GM08714 (cell line): Measurements from ENCODE around the gene ABCA5.

Experiments
- H3K4me3 ChIP-seq: fragments of 200-500 bp; sonication (Bioruptor generic); 2 replicates; pipeline ENCODE4 v1.5.1; 2014; ENCODE audit warnings: mild to moderate bottlenecking, low read length, inconsistent platforms
- ZNF274 ChIP-seq: IDR thresholded peaks from 2 replicates; pipeline ENCODE4 v1.6.1; 2012; ENCODE audit warnings: mild to moderate bottlenecking, low read depth, low read length

Gene ABCA5

DNA sequence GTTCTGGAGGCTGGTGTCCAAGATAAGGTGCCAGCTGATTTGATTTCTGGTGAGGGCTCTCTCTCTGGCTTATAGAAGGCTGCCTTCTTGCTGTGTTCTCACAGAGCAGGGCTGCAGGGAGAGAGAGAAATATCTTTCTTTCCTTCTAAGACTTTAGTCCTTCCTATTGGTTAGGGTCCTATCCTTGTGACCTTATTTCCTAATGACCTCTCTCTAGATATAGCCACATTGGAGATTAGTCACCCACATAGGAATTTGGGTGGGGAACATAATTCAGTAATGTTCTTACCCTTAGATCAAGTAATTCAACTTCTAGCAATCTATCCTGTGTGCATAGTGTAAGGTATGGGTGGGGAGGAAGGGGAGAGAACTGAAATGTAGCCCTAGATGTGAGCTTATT lies 18.0 kb upstream of the ABCA5 start:
- H3K4me3 ChIP-seq = no peak overlapping the region
- TF ChIP-seq ZNF274 = no peak

DNA sequence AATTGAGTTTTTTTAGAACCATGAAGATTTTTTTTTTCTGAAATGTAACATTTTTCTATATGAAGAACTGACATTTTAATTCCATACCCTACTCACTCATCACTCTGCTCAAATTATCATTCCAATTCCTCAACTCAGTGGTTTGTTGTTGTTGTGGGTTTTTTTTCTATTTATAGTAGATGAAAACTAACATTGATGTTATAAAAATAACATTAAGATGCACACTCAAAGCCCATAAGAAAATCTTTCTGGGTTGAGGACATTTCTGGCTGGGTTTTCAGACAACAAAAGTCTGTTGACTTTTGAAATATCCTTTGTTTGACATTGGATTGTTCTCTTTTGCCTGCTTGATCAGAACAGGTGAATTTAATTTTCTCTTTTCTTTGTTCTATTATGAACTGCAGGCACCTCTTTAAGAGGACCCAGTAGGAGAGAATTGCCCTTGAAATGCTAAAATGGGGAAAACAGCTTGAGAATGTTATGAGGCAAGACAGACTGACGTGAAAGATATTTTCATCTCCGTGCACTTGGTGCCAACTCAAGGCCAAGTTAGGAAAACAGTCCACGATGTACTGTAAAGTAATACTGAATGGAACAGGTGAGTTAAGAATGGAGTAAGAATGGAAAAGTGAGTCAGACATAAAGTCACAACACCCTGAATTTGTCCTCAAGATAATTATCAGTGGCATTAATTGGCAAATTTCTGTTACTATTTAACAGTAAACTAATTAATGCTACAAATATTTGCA lies 16.1 kb upstream of the ABCA5 start:
- TF ChIP-seq ZNF274 = no peak
- no peak overlapping the region for H3K4me3 ChIP-seq

DNA sequence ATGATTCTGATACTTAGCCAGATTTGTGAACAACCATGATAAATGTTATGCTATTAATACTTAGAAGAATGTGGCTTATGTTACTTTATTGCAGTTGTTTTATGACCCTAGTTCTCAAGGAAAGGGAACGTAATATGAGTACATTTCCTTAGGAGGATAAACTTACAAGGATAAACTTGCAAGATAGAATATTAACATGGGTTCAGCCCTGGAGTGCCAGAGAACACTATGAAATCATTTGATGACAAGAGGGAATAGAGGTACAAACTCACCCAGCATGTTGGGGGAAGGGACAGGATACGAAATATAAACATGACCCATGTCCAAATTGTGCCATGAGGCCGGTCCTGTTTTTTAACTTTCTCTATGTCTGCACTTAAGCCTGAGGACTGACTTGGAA lies 13.0 kb upstream of the ABCA5 start:
- no peak overlapping the region for H3K4me3 ChIP-seq
- no peak for TF ChIP-seq ZNF274

DNA sequence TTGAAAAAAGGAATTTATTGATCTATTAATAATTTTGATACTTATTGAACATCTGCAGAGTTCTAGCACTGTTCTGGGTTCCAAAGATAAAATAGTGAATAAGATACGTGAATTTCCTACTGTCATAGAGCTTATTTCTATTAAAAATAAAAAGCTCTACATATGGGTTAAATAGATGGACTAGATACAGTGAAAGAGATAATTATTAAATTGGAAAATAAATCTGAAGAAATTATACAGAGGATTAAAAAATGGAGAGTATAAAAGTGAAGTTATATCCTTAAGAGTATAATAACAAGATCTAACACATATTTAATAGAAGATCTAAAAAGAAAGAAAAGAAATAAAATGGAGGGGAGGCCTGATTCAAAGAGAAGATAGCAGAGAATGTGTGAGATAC lies 10.1 kb upstream of the ABCA5 start:
- no peak for TF ChIP-seq ZNF274
- no peak overlapping the region for H3K4me3 ChIP-seq

DNA sequence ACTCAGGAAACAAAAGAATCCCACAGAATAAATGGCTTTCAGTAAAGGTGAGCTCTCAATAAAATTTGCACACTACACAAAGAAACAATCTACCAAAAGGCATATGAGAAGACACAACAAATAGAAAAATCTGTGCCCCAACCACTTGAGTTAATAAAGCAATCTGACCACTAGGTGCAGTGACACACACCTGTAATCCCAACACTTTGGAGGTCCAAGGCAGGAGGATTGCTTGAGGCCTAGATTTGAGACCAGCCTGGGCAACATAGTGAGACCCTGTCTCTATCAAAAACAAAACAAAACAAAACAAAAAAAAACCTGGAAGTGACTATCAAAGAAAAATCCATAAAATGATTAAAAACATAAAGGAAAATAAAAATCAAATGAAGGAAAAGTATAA lies 9.6 kb upstream of the ABCA5 start:
- H3K4me3 ChIP-seq = no peak overlapping the region
- no peak for TF ChIP-seq ZNF274

DNA sequence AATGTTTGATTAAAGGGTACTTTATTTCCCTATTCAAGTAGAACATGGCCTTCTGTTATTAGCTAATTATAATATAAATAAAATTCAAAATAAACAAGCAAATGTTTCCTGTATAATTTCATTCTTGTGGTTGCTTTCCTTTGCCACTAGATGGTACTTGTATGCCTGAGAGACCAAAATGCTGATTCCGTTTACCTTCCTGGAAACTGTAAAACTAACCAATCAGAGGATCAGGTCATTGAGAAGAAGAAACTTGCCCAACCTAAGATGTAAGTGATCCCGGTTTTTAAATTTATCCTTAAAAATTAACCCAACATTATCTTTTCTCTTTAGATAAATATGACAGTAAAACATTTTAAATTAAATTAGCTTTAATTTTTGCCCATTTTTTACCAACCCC lies 8.1 kb upstream of the ABCA5 start:
- no peak for TF ChIP-seq ZNF274
- H3K4me3 ChIP-seq = no peak overlapping the region

DNA sequence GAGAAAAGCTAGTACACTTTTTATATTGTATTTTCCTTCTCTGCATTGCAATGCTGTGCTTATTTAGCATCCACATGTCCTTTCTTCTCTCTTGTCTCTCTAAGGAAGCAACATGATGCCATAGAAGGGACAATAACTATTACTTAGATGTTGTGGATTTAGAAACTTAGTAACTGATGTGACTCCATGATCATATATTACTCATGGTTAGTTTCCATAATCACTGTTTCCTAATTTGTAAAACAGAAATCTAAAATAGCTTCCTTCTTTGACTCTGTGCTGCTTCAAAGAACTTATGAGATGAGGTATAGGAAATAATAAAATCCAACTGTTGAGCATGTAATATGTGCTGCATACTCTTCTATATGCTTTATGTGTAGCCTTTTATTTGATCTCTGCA lies 6.6 kb upstream of the ABCA5 start:
- H3K4me3 ChIP-seq = no peak overlapping the region

DNA sequence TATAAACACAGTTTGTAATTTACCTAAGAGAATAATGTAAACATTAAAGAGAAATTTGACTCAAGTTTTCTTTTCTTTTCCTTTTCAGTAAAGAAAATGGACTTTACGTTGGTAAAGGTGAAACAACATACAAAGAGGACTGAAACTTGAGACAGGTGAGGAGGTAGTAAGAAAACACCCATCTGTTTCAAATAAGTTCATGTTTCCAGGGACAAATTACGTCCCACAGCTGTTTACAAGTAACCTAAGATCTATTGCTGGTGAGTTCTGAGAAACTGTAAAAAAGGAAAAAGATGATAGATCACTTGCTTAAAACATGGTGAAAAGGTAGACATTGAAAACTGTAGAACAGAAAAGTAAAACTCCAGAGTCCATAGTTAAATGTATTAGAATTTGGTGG lies 4.8 kb upstream of the ABCA5 start:
- no peak for TF ChIP-seq ZNF274
- H3K4me3 ChIP-seq = no peak overlapping the region

More for the DNA sequence above, 6.6 kb upstream of the ABCA5 start:
- no peak for TF ChIP-seq ZNF274

DNA sequence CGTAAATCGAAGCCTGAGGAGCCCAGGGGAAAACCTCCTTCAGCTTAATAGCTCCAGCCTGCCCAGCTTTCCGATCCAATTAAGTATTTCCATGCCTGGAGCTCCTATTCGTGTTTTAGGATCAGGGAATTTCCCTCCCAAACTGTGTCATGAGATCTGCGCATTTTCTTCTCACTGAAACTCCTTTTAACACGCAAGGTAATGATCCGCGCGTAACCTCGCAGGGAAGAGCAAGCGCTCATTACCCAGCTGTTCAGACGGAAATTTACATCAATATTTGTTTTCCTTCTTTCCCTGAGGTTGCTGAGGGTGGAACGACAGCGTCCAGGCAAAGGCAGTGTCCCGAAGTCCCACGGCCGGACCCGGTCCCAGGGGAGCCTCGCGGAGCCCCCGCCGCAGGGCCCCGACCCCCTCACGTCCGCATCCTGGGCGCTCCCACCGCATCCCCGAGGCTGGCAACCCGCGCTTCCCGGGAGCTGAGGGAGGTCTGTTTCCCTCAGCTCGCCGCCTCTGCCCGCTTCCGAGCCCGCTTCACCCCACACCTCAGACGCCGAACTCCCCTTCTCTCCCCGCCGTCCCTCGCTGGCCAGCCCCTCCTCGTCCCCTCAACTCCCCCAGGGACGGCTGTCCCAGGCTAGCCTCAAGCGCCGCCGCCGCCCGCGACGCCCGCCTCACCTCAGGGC lies 415 bp downstream of the ABCA5 start:
- TF ChIP-seq ZNF274 = no peak
- H3K4me3 ChIP-seq = peak overlapping the region; percentile 84

DNA sequence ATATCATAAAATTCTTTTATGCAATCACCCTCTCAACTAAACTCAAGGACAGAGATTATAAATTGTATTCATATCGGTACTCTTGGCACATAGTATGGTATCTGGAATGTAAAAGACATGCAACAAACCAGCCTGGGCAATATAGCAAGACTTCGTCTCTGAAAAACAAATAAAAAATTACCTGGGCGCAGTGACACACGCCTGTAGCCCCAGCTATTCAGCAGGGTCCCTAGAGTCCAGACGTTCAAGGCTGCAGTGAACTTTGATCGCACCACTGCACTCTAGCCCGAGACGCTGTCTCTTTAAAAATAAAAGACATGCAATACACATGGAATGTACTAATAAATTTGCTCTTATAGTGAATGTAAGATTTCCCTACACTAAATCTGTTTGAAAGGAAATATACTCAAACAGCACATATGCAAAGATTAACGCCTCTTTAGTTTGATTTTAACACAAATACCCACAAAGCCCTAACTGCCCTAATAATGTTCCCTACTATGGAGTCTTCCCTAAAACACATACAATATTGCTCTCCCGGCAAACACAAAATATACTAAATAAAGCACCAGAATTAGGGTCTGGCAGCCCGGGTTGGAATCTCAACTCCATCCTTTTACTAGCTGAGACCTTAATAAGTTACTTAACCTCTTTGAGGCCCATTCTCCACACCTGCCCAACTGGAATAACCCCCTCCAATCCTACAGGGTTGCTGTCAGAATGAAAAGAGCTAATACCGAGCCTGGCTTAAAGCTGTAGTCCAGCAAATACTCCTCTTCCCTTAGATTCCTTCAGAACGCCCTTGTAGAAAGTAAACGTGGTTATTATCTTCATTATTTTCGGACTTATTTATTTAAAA lies 1.2 kb downstream of the ABCA5 start:
- H3K4me3 ChIP-seq = peak overlapping the region; percentile 84
- TF ChIP-seq ZNF274 = no peak

DNA sequence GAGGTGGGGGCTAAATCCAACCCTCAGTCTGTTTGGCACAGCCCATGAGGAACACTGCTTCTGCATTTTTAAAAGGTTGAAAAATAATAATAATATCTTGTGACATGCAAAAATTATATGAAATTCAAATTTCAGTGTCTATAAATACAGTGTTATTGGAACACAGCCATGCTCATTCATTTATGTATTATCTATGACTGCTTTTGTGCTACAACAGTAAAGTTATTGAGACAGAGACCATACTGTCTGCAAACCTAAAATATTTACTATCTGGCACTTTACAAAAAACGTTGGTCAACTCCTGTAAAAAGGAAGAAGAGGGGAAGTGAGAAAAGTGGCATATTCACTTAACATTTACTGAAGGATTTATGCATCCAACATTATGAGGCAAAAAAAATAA lies 3.1 kb downstream of the ABCA5 start:
- no peak overlapping the region for H3K4me3 ChIP-seq
- TF ChIP-seq ZNF274 = no peak

DNA sequence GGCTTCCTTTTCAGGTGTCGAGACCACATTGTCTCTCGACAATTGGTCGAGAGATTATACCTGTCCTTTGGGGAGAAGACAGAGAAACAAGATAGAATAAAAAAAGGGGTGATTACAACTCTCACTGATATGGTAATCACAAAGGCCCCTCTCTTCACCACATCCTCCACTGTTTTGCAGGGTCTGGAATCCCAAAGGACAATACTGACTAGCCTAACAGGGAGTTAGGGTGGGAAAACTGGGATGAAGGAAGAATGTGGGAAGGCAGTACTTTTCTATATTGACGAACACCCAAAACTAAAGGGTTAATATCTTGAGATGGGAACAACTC lies 6.1 kb downstream of the ABCA5 start:
- no peak for TF ChIP-seq ZNF274
- no peak overlapping the region for H3K4me3 ChIP-seq

DNA sequence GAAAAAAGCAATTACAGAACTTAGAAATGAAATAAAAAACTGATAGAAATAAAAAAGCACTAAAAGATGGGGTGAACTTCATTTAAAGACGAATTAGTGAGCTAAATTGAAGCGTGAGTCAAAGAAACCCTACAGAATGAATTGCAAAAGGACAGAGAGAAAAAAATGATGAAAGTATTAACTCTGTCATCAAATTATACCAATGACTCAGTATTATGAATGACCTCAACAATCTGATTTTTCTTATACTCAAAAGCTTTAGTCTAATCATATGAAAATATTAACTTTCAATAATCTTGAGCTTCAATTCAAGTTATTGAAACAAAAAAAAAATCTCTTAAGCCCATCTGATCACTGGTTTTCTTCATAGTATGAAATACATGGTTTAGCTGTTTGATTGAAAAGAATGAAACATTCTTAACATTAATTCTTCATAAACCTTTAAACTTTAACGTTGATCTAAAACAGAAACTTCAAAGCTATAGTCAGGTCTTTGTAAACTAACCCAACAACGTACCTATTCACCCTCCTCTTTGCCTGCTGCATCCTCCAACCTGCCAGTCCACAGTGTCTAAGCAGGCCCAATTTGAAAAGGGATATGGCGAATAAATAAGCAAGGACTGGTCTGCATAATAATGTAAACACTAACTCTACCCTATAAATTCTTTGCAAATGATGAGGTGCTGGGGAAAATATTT lies 6.6 kb downstream of the ABCA5 start:
- TF ChIP-seq ZNF274 = no peak
- no peak overlapping the region for H3K4me3 ChIP-seq

DNA sequence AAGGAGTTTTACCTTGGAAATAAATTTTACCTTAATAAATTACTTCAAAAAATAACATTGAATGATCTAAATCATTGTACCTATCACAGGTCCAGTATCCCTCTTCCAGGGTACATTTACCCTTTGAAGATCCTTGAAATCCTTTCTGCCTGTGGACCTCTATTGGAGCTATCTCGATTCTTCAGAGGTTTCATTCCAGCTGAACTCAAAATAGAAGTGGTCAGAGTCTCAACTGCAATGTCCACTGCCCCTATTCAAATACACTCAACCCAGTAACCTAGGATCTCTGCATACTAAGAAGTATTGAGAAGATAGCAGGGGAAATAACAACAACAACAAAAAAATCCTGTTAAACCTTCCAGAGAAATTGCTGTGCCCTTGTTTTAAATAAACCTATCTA lies 9.3 kb downstream of the ABCA5 start:
- no peak for TF ChIP-seq ZNF274
- no peak overlapping the region for H3K4me3 ChIP-seq
